Activated CD4-positive, alpha-beta memory T cell treated with anti-CD3 and anti-CD28 coated beads for 36 hours (primary cell): ENCODE data around the gene LPO. TPM values are rescaled to one million over a fixed set of nuclear protein-coding genes. Genes with fewer than 3 reads are reported as not detected.

Experiments
- CTCF ChIA-PET: fragments of 350-600 bp; sonication (Branson Sonifier 250); formaldehyde crosslinking; loops from one replicate; lab custom pipeline; 2021; ENCODE audit warnings: antibody characterized with exemption, inconsistent platforms; lab: Charles Lee
- POLR2A ChIA-PET: fragments of 350-600 bp; sonication (Branson Sonifier 250); formaldehyde crosslinking; loops from one replicate; lab custom pipeline; 2021; ENCODE audit warnings: antibody characterized with exemption; lab: Charles Lee
- DNase-seq: peaks from one replicate; pipeline ENCODE4 v3.0.0-alpha.2; 2020
- H3K27ac Mint-ChIP-seq: one replicate; pipeline ENCODE4 v1.8.0; 2021; ENCODE audit warnings: mixed read lengths
- H3K27me3 Mint-ChIP-seq: one replicate; pipeline ENCODE4 v1.8.0; 2021; ENCODE audit warnings: mixed read lengths
- H3K36me3 Mint-ChIP-seq: one replicate; pipeline ENCODE4 v1.8.0; 2021; ENCODE audit warnings: mixed read lengths
- H3K4me1 Mint-ChIP-seq: one replicate; pipeline ENCODE4 v1.8.0; 2021; ENCODE audit warnings: low read depth, mixed read lengths
- H3K4me3 Mint-ChIP-seq: one replicate; pipeline ENCODE4 v1.8.0; 2021; ENCODE audit warnings: mild to moderate bottlenecking, mixed read lengths
- H3K9me3 Mint-ChIP-seq: one replicate; pipeline ENCODE4 v1.8.0; 2021; ENCODE audit warnings: mixed read lengths
- intact Hi-C: fragments of 100-400 bp; cut with micrococcal nuclease; formaldehyde crosslinking; loops from one replicate; pipeline ENCODE4 v1.15.1; 2023
- total RNA-seq, 2 experiments: library from RNA; stranded (reverse); gene quantifications; one replicate each; pipeline ENCODE4 v1.2.3, GENCODE V29; 2021

LPO gene
- total RNA-seq, 2 experiments from 2014 or later: not detected

GRCh38 chr17:58207451-58207850, 30.9 kb upstream of the LPO start:
- CTCF ChIA-PET: no interaction called here

GRCh38 chr17:58208344-58208743, 30.0 kb upstream of the LPO start:
- ChIA-PET POLR2A (no interaction called here), CTCF (interaction anchor here (1.9 kb wide), 1 partner anchor 11 kb away, joined by 6 read pairs; the partner anchor contains the start of gene MKS1)
- intact Hi-C loops: no loop called here
- peaks cover 12% of the 10 kb centered on the region for H3K36me3 Mint-ChIP-seq
- H3K9me3 Mint-ChIP-seq: no peaks in the 10 kb centered on the region
- no peak overlapping the region for H3K4me3 Mint-ChIP-seq
- H3K27me3 Mint-ChIP-seq: no peaks in the 10 kb centered on the region
- H3K4me1 Mint-ChIP-seq: no peaks in the 10 kb centered on the region
- DNase-seq: no peak
- H3K27ac Mint-ChIP-seq: no peak overlapping the region

More at GRCh38 chr17:58207451-58207850, 30.9 kb upstream of the LPO start:
- no peak for DNase-seq
- no peaks in the 10 kb centered on the region for H3K4me1 Mint-ChIP-seq
- no peak overlapping the region for H3K4me3 Mint-ChIP-seq
- H3K27ac Mint-ChIP-seq: no peak overlapping the region
- intact Hi-C loops: no loop called here
- POLR2A ChIA-PET: no interaction called here
- H3K9me3 Mint-ChIP-seq: no peaks in the 10 kb centered on the region
- H3K27me3 Mint-ChIP-seq: no peaks in the 10 kb centered on the region
- peaks cover 12% of the 10 kb centered on the region for H3K36me3 Mint-ChIP-seq

- no peaks in the 10 kb centered on the region for H3K9me3 Mint-ChIP-seq
- intact Hi-C loops: no loop called here
- POLR2A ChIA-PET: no interaction called here
- no peak for DNase-seq
- H3K4me3 Mint-ChIP-seq: no peak overlapping the region
- H3K36me3 Mint-ChIP-seq: peaks cover 15% of the 10 kb centered on the region
- no peak overlapping the region for H3K27ac Mint-ChIP-seq
- H3K4me1 Mint-ChIP-seq: no peaks in the 10 kb centered on the region
- CTCF ChIA-PET: interaction anchor here (0.5 to 4.3 kb wide), 3 partner anchors 10 to 46 kb away, joined by 3 to 23 read pairs (median 3); no protein-coding TSS in a partner anchor
- no peaks in the 10 kb centered on the region for H3K27me3 Mint-ChIP-seq
Measured at GRCh38 chr17:58210922-58211321, 27.5 kb upstream of the LPO start.

GRCh38 chr17:58215685-58216084, 22.7 kb upstream of the LPO start:
- no peaks in the 10 kb centered on the region for H3K9me3 Mint-ChIP-seq
- peaks cover 5% of the 10 kb centered on the region for H3K36me3 Mint-ChIP-seq
- H3K27ac Mint-ChIP-seq: no peak overlapping the region
- ChIA-PET POLR2A (no interaction called here), CTCF (interaction anchor here (0.8 to 4.5 kb wide), 5 partner anchors 10 to 84 kb away, joined by 3 to 22 read pairs (median 7); no protein-coding TSS in a partner anchor)
- no peak overlapping the region for H3K4me3 Mint-ChIP-seq
- intact Hi-C loops: no loop called here
- H3K27me3 Mint-ChIP-seq: no peaks in the 10 kb centered on the region
- no peak for DNase-seq
- H3K4me1 Mint-ChIP-seq: peaks cover 21% of the 10 kb centered on the region

- peak overlapping the region; percentile 36 for H3K4me3 Mint-ChIP-seq
- POLR2A ChIA-PET: interaction anchor here (0.6 kb wide), 1 partner anchor 110 kb away, joined by 3 read pairs; no protein-coding TSS in a partner anchor
- intact Hi-C loops: no loop called here
Measured at GRCh38 chr17:58217766-58218165, 20.6 kb upstream of the LPO start.

GRCh38 chr17:58219007-58219788, 19.2 kb upstream of the LPO start, which contains the start of gene MKS1:
Gene MKS1, minus strand, starts transcription at chr17:58219255. Its CDS starts 25 bp downstream, at chr17:58219230.
- CTCF ChIA-PET: interaction anchor here (0.6 to 4.5 kb wide), 12 partner anchors 10 to 269 kb away, joined by 3 to 22 read pairs (median 4); partner anchors contain the start of gene HSF5

More at GRCh38 chr17:58217766-58218165, 20.6 kb upstream of the LPO start:
- H3K27me3 Mint-ChIP-seq: no peaks in the 10 kb centered on the region
- no peak for DNase-seq
- H3K4me1 Mint-ChIP-seq: peaks cover 21% of the 10 kb centered on the region
- no peaks in the 10 kb centered on the region for H3K9me3 Mint-ChIP-seq
- H3K27ac Mint-ChIP-seq: peak overlapping the region; percentile 21
- peaks cover 3% of the 10 kb centered on the region for H3K36me3 Mint-ChIP-seq
- CTCF ChIA-PET: interaction anchor here (1.4 to 4.5 kb wide), 3 partner anchors 17 to 271 kb away, joined by 3 to 22 read pairs (median 4); partner anchors contain the start of gene HSF5

GRCh38 chr17:58219789-58220183, 18.6 kb upstream of the LPO start:
- DNase-seq: no peak
- peak overlapping the region; percentile 93 for H3K27ac Mint-ChIP-seq
- ChIA-PET CTCF (interaction anchor here (0.6 to 3.3 kb wide), 9 partner anchors 9 to 98 kb away, joined by 3 to 16 read pairs (median 4); no protein-coding TSS in a partner anchor), POLR2A (interaction anchor here (1.2 to 1.6 kb wide), 4 partner anchors 30 to 412 kb away, joined by 3 to 9 read pairs (median 4); partner anchors contain the start of gene DYNLL2)
- H3K27me3 Mint-ChIP-seq: no peaks in the 10 kb centered on the region
- peaks cover 2% of the 10 kb centered on the region for H3K36me3 Mint-ChIP-seq
- peak overlapping the region; percentile 95 for H3K4me3 Mint-ChIP-seq
- intact Hi-C loops: loop anchor here (1.0 kb wide), 1 partner anchor 369 kb away; the partner anchor contains the start of gene MRPS23
- peaks cover 27% of the 10 kb centered on the region for H3K4me1 Mint-ChIP-seq
- no peaks in the 10 kb centered on the region for H3K9me3 Mint-ChIP-seq

More at GRCh38 chr17:58219007-58219788, 19.2 kb upstream of the LPO start, which contains the start of gene MKS1:
- peak within 1 kb of the TSS; percentile 95 for H3K4me3 Mint-ChIP-seq
- peak; percentile 98 for DNase-seq
- H3K9me3 Mint-ChIP-seq: no peaks in the 10 kb centered on the region
- POLR2A ChIA-PET: interaction anchor here (1.2 to 1.6 kb wide), 4 partner anchors 30 to 412 kb away, joined by 3 to 9 read pairs (median 4); partner anchors contain the start of gene DYNLL2
- no peaks in the 10 kb centered on the region for H3K27me3 Mint-ChIP-seq
- intact Hi-C loops: loop anchor here (1.0 kb wide), 1 partner anchor 369 kb away; the partner anchor contains the start of gene MRPS23
- H3K36me3 Mint-ChIP-seq: peaks cover 2% of the 10 kb centered on the region
- H3K27ac Mint-ChIP-seq: peak within 1 kb of the TSS; percentile 93
- peaks cover 23% of the 10 kb centered on the region for H3K4me1 Mint-ChIP-seq

- H3K4me3 Mint-ChIP-seq: no peak overlapping the region
- H3K36me3 Mint-ChIP-seq: no peaks in the 10 kb centered on the region
- POLR2A ChIA-PET: no interaction called here
- no peak overlapping the region for H3K27ac Mint-ChIP-seq
- no peaks in the 10 kb centered on the region for H3K9me3 Mint-ChIP-seq
- CTCF ChIA-PET: interaction anchor here (0.7 to 2.9 kb wide), 2 partner anchors 24 to 131 kb away, joined by 3 to 9 read pairs; no protein-coding TSS in a partner anchor
- no peak for DNase-seq
- intact Hi-C loops: no loop called here
- peaks cover 10% of the 10 kb centered on the region for H3K27me3 Mint-ChIP-seq
- peaks cover 15% of the 10 kb centered on the region for H3K4me1 Mint-ChIP-seq
Measured at GRCh38 chr17:58224315-58224714, 14.1 kb upstream of the LPO start.

- no peak overlapping the region for H3K4me3 Mint-ChIP-seq
- H3K27ac Mint-ChIP-seq: no peak overlapping the region
- no peak for DNase-seq
- H3K36me3 Mint-ChIP-seq: no peaks in the 10 kb centered on the region
- H3K9me3 Mint-ChIP-seq: no peaks in the 10 kb centered on the region
- CTCF ChIA-PET: interaction anchor here (1.7 to 1.8 kb wide), 2 partner anchors 8 to 22 kb away, joined by 4 to 8 read pairs; no protein-coding TSS in a partner anchor
- H3K4me1 Mint-ChIP-seq: peaks cover 10% of the 10 kb centered on the region
- POLR2A ChIA-PET: no interaction called here
- intact Hi-C loops: no loop called here
- peaks cover 19% of the 10 kb centered on the region for H3K27me3 Mint-ChIP-seq
Measured at GRCh38 chr17:58227733-58228132, 10.7 kb upstream of the LPO start.

- CTCF ChIA-PET: interaction anchor here (1.0 to 1.8 kb wide), 3 partner anchors 9 to 21 kb away, joined by 3 to 8 read pairs (median 4); partner anchors contain the start of gene MKS1
- DNase-seq: no peak
- no peaks in the 10 kb centered on the region for H3K36me3 Mint-ChIP-seq
- H3K9me3 Mint-ChIP-seq: no peaks in the 10 kb centered on the region
- POLR2A ChIA-PET: no interaction called here
- H3K27me3 Mint-ChIP-seq: peaks cover 19% of the 10 kb centered on the region
- intact Hi-C loops: no loop called here
- H3K27ac Mint-ChIP-seq: no peak overlapping the region
- H3K4me1 Mint-ChIP-seq: peaks cover 13% of the 10 kb centered on the region
- no peak overlapping the region for H3K4me3 Mint-ChIP-seq
Measured at GRCh38 chr17:58228679-58229078, 9.7 kb upstream of the LPO start.

GRCh38 chr17:58229384-58229783, 9.0 kb upstream of the LPO start:
- no peak for DNase-seq
- CTCF ChIA-PET: interaction anchor here (0.9 to 2.5 kb wide), 4 partner anchors 9 to 30 kb away, joined by 3 to 13 read pairs (median 4); partner anchors contain the start of gene MKS1
- Mint-ChIP-seq H3K36me3 (no peaks in the 10 kb centered on the region), H3K4me1 (peaks cover 9% of the 10 kb centered on the region), H3K4me3 (no peak overlapping the region), H3K27me3 (peaks cover 21% of the 10 kb centered on the region), H3K27ac (no peak overlapping the region), H3K9me3 (no peaks in the 10 kb centered on the region)
- intact Hi-C loops: no loop called here
- POLR2A ChIA-PET: no interaction called here
